Pulmonary artery endothelial cell (primary cell): ENCODE results near the gene CBL. TPM values are rescaled to one million over a fixed set of nuclear protein-coding genes. Genes with fewer than 3 reads are reported as not detected.
"Not testable (repeated sequence)": the region's sequence is repeated elsewhere in the genome, so short reads cannot be mapped to it uniquely, and the experiment has no call there.

Experiments
- DNase-seq: peaks from one replicate; pipeline ENCODE4 v3.0.0-alpha.2; 2011; ENCODE audit warnings: low read depth, low spot score
- total RNA-seq: library from RNA; depleted of rRNA; stranded (reverse); fragments of >200 nt; gene quantifications from 2 replicates; pipeline ENCODE4 v1.2.3, GENCODE V29; 2014

CBL gene
- total RNA-seq, 1 donor from 2014 or later = 11.9 TPM

DNA sequence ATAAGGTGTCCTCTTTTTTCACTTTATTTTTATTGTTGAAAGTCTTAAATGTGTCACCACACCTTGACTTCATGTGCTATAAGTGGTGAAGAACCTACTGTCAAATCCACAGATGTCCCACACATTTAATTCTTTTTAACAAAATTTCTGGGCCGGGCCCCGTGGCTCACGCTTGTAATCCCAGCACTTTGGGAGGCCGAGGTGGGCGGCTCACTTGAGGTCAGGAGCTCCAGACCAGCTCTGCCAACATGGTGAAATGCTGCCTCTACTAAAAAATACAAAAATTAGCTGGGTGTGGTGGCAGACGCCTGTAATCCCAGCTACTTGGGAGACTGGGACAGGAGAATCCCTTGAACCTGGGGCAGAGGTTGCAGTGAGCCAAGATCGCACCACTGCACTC is 3.0 kb downstream of the CBL start:
- DNase-seq = no peak

DNA sequence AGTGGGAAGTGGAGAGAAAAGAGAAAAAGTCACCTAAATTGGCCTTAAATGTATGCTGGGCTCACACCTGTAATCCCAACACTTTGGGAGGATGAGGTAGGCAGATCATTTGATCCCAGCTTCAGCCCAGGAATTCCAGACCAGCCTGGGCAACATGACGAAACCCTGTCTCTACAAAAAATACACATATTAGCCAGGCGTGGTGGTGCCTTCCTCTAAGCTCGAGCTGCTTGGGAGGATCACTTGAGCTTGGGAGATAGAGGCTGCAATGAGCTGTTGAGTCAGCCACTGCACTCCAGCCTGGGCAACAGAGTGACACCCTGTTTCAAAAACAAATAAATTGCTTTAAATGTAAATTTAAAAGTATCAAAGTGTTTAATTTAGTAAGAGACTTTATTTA is 3.9 kb downstream of the CBL start:
- DNase-seq = no peak

DNA sequence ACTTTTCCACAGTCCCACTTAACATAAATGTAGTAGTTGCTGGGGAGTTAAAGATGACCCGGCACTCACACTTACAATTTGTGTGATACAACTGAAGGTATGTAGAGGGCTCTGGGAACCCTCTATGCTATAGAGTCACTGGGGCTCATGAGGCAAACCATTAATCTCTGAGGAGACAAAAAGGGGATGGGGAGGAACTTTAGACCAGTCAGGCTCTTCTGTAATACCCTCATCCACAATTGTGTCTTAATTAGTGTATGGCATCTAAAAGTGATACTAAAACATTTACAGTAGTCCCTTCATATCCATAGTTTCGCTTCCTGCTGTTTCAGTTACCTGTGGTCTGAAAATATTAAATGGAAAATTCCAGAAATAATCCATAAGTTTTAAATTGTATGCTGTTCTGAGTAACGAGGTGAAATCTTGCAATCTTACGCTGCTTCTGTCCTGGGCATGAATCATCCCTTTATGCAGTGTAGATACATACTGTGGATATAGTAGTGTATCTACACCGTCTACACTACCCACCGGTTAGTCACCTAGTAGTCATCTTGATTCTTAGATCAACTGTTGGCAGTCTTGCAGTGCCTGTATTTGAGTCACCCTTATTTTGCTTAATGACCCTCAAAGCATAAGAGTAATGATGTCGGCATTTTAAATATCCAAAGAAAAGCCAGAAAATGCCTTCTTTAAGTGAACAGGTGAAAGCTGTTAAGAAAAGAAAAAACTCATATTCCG is 12.2 kb downstream of the CBL start:
- DNase-seq = peak; percentile 30

DNA sequence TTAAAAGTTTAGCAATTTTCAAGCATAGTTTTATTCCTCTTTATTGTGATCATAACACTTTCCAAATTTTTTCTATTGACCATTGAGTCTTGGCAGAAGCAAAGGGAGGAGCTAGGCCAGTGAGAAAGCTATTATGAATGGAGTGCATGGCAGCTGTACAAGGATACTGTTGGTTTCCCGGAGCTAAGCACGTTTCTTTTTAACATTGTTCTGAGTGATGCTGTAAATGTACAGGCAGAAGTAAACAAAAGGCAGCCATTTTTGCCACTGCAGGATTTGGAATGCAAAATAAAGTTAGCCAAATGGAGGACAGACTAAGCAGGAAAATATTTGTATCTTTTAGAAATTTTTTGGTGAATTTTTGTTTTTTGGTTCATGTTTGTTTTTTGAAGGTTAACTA is 16.2 kb downstream of the CBL start:
- peak; percentile 27 for DNase-seq

DNA sequence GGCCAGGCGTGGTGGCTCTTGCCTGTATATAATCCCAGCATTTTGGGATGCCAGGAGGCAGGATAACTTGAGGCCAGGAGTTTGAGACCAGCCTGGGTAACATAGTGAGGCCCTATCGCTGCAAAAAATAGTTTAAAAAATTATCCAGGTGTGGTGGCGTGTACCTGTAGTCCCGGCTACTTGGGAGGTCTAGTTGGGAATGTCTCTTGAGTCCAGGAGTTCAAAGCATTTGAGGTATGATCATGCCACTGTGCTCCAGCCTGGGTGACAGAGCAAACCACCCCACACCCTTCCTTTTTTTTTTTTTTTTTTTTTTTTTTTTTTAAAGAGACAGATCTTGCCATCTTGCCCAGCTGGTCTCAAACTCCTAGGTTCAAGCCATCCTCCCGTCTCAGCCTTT is 16.8 kb downstream of the CBL start:
- no peak for DNase-seq

DNA sequence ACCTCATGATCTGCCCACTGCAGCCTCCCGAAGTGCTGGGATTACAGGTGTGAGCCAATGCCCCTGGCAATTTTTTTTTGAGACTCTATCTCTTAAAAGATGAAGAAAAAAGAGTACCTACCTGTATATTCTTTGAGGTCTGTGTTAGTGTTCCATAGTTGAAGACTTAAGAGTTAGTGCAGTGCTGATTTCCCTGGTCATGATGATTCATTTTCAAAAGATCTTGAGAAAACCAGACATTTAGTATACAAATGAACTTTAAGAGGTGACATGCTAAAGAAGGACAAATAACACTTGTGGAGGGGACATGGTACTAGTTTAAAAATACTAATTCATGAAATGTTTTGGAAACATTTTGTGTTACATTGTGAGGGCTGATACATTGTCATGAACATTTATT is 17.7 kb downstream of the CBL start:
- DNase-seq = no peak

DNA sequence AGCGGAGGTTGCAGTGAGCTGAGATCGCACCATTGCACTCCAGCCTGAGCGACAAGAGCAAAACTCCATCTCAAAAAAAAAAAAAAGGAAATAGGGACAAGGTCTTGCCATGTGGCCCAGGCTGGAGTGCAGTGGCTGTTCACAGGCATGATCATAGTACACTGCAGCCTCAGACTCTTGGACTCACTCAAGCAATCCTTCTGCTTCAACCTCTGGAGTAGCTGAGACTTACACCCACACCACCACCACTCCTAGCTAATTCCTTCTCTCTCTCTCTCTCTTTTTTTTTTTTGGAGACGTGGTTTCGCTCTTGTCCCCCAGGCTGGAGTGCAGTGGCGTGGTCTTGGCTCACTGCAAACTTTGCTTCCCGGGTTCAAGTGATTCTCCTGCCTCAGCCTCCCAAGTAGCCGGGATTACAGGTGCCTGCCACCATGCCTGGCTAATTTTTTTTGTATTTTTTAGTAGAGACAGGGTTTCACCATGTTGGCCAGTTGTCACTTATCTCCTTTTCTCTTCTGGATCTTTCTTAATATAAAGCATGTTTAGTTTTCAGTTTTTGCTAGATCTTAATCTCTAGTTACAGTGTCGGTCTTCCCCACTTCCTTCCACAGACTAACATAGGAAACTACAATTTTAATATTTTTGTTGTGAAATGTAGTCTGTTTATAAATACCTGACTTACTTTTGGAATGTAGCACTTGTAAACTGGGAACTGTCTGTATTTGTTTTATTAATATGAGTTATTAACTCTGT is 22.6 kb downstream of the CBL start:
- DNase-seq = not testable (repeated sequence)

DNA sequence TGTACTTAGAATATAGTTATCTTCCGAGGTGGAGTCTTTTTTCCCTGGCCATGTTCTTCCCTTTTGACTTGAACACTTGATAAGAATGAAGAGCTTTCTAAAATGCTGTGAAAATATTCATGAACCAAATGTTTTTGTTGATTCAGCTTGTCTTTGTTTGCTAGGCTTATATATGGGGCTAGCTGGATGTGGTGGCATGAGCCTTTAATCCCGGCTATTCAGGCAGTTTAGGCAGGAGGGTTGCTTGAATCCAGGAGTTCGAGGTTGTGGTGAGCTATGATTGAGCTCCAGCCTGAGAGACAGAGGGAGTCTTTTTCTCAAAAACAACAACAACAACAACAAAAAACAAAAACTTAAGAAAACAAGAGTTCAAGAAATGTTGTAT is 23.1 kb downstream of the CBL start:
- DNase-seq = no peak

DNA sequence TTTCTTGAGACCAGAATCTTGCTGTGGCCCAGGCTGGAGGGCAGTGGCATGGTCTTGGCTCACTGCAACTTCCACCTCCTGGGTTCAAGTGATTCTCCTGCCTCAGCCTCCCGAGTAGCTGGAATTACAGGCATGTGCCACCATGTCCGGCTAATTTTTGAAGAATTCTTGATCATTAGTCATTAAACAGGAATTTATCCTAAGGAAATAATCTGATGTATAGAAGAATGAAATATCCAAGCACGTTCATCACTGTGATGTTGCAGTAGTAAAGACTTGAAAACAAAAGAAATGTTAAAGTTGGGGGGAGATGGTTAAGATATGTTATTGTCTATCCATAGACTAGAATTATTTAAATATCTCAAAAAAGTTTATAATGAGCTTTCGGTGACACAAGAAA is 23.6 kb downstream of the CBL start:
- DNase-seq = no peak

DNA sequence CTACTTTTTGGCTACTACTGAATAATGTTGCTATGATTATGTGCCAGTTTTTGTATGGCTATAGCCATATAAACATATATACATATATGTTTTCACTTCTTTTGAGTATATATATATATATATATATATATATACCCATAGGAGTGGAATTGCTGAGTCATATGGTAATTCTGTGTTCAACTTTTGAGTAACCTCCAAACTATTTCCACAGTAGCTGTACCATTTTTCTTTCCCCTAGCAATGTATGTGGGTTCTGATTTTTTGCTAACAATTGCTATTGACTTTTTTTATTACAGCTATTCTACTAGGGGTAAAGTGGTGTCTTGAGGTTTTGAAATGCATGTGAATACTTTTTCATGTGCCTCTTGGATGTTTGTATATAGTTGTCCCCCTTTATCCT is 30.4 kb downstream of the CBL start:
- DNase-seq = no peak

DNA sequence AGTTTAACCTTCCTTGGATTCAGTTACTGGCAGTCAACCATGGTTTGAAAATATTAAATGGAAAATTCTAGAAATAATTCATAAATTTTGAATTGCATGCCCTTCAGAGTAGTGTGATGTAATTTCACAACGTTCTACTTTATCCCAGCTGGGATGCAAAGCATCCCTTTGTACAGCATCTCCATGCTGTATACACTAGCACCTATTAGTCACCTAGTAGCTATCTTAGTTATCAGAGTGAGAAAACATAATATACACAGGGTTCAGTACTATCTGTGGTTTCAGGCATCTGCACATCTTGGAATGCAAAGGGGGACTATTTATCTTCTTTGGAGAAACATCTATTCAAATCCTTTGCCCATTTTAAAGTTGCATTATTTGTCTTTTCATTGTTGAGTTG is 30.8 kb downstream of the CBL start:
- DNase-seq = no peak

DNA sequence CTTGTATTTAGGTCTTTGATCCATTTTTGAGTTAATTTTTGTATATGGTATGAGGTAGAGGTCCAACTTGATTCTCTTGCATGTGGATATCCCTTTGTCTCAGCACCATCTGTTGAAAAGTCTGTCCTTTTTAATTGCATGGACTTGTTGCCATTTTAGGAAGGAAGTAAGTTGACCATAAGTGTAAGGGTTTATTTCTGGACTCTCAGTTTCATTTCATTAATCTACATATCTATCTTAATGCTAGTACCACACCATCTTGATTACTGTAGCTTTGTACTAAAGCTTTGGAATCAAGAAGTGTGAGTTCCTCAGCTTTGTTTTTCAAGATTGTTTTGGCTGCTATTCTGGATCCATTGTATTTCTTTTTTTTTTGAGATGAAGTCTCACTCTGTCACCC is 31.4 kb downstream of the CBL start:
- DNase-seq = no peak

DNA sequence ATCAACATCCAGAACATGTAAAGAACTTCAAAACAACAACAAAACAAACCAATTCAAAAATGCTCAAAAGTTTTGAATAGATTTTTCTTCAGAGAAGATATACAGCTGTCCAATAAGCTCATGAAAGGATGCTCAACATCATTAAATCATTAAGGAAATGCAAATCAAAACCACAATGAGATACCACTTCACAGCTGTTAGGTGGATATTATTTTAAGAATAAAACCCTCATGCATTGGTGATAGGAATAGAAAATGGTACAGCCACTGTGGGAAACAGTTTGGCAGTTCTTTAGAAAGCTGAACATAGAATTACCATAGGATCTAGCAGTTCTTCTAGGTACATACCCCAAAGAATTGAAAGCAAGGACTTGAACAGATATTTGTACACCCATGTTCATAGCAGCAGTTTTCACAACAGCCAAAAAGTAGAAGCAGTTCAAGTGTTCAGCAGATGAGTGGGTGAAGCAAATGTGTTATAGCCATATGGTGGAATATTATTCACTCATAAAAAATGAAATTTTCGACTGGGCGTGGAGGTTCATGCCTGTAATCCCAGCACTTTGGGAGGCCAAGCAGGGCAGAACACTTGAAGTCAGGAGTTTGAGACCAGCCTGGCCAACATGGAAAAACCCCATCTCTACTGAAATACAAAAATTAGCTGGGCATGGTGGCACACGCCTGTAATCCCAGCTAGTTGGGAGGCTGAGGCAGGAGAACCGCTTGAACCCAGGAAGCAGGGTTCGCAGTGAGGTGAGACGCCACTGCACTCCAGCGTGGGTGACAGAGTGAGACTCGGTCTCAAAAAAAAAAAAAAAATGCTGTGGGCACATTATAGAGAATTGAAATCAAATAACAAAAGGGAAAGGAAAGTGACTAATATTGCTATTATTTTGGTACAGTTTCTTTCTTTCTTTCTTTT is 42.9 kb downstream of the CBL start:
- no peak for DNase-seq

DNA sequence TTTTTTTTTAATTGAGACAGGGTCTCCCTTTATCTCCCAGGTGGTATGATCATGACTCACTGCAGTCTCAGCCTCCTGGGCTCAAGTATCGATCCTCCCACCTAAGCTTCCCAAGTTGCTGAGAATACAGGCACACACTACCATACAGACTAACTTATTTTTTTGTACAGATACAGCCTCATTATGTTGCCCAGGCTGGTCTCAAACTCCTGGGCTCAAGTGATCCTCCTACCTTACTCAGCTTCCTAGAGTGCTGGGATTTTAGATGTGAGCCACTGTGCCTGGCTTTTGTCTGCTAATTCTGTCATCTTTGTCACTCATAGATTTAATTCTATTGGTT is 43.5 kb downstream of the CBL start:
- DNase-seq = no peak

DNA sequence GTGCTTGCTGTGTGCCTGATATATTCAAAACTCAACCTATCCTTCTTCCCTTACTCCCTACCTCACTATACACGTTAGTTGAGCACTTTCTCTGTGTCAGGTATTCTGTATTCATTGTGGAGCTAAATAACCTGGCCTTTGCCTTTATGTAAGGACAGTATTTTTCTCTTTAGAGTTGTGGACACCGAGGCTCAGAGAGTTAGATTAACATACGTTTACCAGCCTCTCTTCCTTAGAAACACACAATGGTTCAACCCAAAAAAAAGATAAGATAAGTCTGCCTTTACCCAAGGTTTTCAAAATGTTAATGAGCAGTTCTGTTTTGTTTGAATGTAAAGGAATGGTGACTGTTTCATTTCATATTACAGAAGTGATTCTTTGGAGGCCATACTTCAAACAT is 45.0 kb downstream of the CBL start:
- no peak for DNase-seq

DNA sequence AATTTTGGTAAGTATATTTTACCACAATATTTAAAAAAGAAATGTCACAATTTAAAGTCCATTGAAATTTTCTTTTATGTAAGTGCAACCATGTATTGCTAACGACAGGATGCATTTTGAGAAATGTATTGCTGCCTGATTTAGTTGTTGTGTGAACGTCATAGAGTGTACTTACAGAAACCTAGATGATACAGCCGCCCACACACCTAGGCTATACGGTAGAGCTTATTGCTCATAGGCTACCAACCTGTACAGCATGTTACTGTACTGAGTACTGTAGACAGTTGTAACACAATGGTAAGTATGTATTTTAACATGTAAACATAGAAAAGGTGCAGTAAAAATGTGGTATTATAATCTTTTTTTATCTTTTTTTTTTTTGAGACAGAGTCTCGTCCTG is 48.1 kb downstream of the CBL start:
- no peak for DNase-seq

DNA sequence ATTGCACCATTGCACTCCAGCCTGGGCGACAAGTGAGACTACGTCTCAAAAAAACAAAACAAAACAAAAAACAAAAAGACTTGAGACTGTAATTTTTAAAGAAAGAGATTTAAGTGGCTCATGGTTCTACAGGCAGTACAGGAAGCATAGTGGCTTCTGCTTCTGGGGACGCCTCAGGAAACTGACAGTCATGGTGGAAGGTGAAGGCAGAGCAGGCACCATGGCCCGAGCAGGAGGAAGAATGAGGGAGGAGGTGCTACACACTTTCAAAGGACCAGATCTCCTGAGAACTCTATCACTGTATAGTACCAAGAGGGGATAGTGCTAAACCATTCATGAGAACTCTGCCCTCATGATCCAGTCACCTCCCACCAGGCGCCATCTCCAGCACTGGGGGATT is 52.0 kb downstream of the CBL start:
- DNase-seq = no peak

DNA sequence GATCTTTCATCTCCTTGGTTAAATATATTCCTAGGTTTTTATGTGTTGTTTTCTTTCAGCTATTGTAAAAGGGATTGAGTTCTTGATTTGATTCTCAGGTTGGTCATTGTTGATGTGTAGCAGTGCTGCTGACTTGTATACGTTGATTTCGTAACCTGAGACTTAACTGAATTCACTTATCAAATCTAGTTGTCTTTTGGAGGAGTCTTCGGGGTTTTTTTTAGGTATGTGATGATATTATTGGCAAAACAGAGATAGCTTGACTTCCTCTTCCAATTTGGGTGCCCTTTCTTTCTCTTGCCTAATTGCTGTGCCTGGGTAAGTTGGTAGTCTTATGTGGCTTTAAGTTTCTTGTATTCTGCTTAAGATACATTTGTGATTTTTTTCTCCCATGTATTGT is 52.8 kb downstream of the CBL start:
- DNase-seq = no peak

DNA sequence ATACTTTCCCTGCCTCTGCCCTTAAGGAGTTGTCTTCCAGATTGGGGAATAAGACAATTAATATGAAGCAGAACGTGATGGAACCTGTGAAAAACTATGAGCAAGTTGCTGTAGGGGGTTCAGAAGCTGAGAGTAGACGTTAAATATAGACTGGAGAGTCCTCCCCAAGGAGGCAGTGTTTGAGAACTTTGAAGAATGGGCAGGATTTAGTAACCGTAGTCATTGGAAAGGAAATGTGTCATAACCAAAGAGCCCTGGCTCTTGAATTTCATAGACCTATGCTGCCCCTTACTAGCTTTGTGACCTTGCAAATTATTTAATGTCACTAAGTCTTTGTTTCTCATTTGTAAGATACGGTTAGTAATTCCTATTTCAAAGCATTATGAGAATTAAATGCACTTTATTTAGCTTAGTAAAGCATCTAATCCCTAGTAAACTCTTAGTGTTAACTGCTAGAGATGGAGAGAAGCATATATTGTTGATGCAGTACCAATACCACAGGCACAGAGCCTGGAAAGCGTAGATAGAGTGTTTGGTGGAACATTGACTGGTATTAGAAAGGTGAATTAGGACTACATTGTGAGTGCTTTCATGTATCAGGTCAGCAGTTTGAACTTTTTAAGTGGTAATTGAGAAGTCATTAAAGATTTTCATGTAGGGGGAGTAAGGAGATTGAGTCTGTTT is 56.7 kb downstream of the CBL start:
- peak; percentile 20 for DNase-seq

DNA sequence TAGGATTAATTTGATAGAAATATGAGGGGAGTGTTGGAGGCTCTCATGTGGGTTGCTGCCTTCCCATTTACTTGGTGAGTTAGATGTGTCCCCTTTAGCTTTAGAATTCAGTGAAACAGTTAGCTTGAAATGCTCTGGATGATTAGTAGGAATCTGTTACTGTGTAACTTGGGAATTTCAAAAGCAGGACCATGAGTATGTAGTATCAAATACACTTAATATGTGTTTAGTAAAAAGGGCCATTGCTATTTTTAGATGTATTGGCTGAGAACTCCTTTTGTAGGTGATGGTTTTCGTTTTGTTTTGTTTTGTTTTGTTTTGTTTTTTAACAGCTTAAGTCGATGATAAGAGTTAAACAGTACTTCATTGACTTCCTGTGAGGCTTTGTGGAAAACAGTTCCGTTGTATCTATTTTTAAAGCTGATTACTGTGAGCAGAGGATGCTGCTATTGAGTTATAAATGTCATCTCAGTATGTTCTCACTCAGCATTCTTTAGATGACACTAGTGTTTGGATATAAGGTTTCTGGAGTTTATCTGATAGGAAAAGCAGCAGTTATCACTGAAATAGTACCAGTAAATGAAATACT is 57.3 kb downstream of the CBL start:
- no peak for DNase-seq

DNA sequence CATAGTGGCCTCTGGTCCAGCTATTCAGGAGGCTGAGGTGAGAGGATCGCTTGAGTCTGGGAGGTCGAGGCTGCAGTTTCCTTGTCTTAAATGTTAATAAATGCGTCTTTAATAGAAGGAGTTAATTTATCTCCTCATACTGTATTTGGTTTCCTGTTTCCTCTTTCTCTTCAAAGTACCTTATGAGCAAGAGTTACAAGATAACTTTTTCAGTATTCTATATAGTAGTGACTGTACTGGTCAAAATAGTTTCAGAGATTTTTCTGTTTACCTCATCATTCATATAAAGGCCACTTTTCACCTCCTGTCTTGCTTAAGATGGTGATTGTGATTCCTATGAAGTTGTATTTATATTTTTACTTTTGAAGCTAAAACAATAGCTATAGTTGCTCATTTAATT is 59.9 kb downstream of the CBL start:
- no peak for DNase-seq
